A549 (cell line): ENCODE measurements around the gene TMEM43.

Experiments
- CTCF ChIP-seq: fragments of >200 bp; sonication (Bioruptor Twin); formaldehyde crosslinking; IDR thresholded peaks from 3 replicates; pipeline ENCODE4 v1.5.1; 2016
- EHMT2 ChIP-seq: fragments of 200-600 bp; sonication (generic); IDR thresholded peaks from 2 replicates; pipeline ENCODE4 v1.6.1; 2016; ENCODE audit warnings: antibody characterized with exemption, low read depth, mild to moderate bottlenecking, moderate library complexity
- FOSL2 ChIP-seq, 2 experiments: fragments of 450-650 bp in 1 of 2; fragments of >200 bp in 1 of 2; sonication (Bioruptor Twin) in 1 of 2; formaldehyde crosslinking; IDR thresholded peaks; 2 replicates each; pipeline versions ENCODE4 v1.5.0 to v1.6.1; 2016 to 2020; ENCODE audit warnings: mild to moderate bottlenecking in 1 of 2, moderate library complexity in 1 of 2
- HOXB13 ChIP-seq: fragments of 250-450 bp; sonication (Bioruptor Pico); IDR thresholded peaks from 2 replicates; pipeline ENCODE4 v1.5.0; 2020; ENCODE audit warnings: low read depth, mild to moderate bottlenecking, moderate library complexity
- MAFK ChIP-seq: fragments of 450-650 bp; IDR thresholded peaks from 2 replicates; pipeline ENCODE4 v1.6.1; 2014; ENCODE audit not compliant: partially characterized antibody
- MYC ChIP-seq: IDR thresholded peaks from 2 replicates; pipeline ENCODE4 v1.6.1; 2012; ENCODE audit warnings: mild to moderate bottlenecking, inconsistent platforms, low read length, improper control_type of control experiment, borderline replicate concordance
- PBX3 ChIP-seq: IDR thresholded peaks from 2 replicates; pipeline ENCODE4 v1.6.1; 2012
- POLR2AphosphoS2 ChIP-seq: conservative IDR thresholded peaks from 2 replicates; pipeline ENCODE4 v1.6.1; 2012; ENCODE audit warnings: low read length, improper control_type of control experiment, inconsistent platforms
- RARB ChIP-seq: fragments of 250-450 bp; sonication (Bioruptor Pico); IDR thresholded peaks from 2 replicates; pipeline ENCODE4 v1.8.0; 2021; ENCODE audit warnings: mild to moderate bottlenecking, moderate library complexity
- ZFP36 ChIP-seq: fragments of 450-650 bp; IDR thresholded peaks from 2 replicates; pipeline ENCODE4 v1.6.1; 2014; ENCODE audit warnings: borderline replicate concordance; ENCODE audit not compliant: partially characterized antibody

GRCh38 chr3:14145670-14146380 lies 21.0 kb downstream of the TMEM43 start:
- TF ChIP-seq MAFK (no peak), FOSL2 (IDR thresholded peaks at IDR 0.05) (no peak), FOSL2 (CRISPR knock-in tag; IDR thresholded peaks at IDR 0.05) (no peak), RARB (CRISPR knock-in tag) (no peak), EHMT2 (no peak), CTCF (no peak), POLR2AphosphoS2 (no peak), PBX3 (no peak), HOXB13 (CRISPR knock-in tag) (no peak), ZFP36 (no peak), MYC (no peak)
